GM21360 (cell line): ENCODE results near the gene F5.

Source experiments
- ATAC-seq: cut with Tn5 transposase; IDR thresholded peaks from one replicate; pipeline ENCODE4 v1.9.1; 2021; ENCODE audit warnings: mild to moderate bottlenecking, moderate library complexity; ENCODE audit not compliant: unreplicated experiment

Gene F5

DNA sequence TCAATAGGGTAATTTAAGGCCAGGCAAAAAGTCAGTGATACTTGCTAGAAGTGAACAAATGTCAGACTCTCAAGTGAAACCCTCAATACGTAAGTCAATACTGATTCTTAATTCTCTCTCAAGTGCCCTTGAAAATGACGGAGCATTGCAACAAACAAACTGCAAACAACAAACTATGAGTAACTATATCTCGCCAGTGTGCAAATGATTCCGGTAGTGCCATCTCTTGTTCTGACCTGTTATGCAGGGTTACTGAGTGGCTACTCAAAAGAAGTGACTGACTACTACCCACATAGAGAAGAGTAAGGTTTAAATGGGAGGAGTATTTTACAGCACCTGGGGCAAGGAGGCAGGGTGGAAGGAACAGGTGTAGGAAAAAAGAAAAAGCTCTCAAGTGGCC is 102.2 kb downstream of the F5 start:
- no peak for ATAC-seq

DNA sequence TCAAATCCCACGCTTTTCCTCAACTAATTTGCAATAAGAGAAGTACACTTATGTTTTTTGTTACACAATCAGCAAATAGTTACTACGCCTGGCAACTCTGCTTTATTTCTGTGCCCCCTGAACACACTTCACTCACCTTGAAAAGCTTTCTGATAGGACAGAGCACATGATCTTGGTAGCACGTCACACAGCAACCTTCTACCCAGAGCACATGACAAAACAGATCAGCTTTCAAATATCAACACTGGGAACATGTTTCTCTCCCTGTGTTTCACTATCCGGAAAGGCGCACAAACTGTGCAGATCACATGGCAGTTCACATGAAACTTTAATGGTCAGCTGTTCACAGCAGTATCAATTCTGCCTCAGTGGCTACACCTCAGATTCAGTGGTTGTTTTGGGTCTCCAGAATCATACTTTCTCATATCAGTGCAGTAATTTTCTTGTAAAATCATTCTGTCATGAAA is 102.7 kb downstream of the F5 start:
- ATAC-seq: no peak

DNA sequence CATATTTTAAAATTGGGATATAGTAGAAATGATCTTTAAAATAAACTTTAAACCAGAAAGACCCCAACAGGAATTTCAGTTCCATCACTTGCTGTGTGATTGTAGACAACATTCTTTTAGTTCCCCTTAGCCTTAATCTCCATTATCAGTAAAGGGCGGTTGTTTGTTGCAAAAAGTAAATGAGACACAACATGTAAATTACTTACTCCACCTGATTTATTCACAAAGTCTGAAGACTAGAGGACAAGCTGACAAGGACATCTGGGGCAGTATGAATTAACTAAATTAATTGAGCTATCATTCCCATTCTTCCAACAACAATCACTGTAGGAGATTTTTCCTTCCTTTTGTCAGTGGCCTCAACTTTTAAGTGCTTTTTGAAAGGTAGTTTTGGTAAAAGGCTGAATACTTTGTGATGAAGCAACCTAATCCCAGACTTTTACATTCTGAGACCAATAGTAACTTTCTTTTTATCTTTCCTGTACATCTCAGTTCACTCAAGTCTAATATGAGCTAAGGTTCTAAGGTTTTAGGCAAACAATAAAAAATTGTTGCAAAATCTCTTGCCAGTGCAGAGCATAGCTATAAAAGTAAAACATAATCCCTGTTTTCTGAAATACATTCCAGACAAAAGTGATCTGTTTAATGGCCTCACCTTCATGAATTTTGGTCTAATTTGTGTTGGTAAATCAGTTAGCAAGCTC is 106.8 kb downstream of the F5 start:
- ATAC-seq: no peak

DNA sequence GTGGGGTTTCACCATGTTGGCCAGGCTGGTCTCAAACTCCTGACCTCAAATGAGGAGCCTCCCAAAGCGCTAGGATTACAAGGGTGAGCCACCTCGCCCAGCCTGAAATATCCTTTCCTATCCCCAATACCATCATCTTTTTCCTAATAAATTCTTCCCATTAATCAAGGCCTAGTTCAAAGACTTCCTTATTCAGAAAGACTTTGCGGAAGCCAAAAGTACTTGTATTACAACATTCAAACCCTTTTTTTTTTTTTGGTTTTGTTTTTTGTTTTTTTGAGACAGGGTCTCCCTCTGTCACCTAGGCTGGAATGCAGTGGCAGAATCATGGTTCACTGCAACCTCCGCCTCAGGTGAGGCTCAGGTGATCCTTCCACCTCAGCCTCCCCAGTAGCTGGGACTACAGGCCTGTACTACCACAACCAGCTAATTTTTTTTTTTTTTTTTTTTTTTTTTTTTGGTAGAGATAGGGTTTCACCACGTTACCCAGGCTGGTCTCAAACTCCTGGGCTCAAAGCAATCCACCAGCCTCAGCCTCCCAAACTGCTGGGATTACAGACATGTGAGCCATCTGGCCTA is 108.1 kb downstream of the F5 start:
- no peak for ATAC-seq

DNA sequence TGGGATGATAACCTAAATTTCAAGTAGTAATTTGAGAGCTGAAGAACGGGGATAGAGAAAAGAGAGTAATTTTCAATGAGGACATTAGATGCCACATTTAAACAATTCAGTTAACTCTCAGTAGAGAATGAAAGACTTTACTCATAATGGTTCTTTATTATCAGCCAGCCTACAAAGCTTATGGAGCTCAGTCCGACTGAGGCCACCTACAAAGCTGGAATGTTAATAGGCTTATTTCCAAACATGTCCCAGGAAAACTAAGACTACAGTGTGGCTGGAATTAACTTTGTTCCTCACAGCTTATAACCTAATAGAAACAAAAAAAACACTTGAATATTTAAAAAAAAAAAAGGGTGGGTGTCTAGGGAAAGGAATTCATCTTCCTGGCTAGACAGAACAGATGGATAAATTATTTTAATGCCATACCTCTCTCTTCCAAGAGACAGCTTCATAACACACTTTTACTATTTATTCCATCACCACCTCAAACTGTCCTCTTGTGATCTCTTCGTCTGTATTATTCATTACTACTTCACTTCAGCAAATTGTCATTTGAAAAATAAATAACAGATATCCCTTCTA is 110.4 kb downstream of the F5 start:
- ATAC-seq: no peak

DNA sequence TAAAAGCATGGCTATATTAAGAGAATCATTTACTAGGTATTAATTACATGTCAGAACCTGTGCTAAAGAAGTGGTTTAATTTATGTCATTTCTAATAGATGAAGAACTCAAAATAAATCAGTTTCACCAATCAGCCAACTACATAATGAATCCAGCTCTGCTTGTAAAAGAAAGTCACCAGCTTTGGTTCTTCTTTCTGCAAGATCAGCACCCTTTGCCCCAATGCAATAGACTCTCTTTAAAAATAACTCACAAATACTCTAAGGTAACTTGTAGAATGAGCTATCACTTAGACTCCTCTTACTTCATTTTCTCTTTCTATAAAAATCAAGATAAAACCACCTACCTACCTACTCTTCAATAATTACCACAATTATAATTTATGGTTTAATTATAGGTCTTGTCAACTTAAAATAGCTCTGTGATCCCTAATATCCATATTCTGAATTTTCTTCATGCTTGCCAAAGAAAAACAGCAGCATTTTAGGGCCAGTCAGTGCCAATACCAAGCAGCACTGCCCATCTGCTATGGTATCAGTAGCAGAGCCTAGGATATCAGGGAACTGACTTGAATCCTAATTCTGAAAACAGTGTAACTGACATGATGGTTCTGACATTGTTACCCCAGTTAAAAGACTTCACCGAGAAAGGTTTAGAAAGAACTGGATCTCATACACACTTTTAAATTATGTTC is 111.8 kb downstream of the F5 start:
- no peak for ATAC-seq

DNA sequence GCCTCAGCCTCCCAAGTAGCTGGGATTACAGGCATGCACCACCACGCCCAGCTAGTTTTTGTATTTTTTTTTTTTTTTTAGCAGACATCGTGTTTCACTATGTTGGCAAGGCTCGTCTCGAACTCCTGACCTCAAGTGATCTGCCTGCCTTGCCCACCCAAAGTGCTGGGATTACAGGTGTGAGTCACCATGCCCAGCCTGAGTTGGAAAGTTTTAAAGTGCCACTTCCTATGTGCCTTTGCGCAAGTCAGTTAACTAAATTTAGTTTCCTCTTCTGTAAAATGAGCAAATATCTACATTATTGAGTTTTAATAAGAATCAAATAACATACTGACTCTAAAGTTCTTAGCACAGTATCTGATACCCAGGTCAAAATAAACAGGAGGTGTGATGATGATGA is 112.9 kb downstream of the F5 start:
- ATAC-seq: no peak

DNA sequence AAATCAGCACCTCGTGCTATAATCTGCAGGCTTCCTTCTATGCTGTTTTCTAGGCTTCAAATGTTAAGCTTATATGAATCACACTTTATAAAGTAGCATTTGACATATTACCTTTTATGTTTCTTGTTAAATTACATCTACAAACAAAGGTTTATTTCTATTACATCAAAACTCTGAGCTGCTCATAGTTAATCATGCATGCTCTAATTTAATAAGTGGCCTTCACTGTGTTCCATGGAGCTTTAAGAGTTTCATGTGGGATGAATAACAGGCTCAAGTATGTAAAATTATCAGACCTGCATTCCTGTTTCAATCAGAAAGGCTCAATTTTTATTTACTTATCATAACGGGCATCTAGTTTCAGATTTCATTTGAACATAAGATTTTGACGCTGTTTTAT is 113.5 kb downstream of the F5 start:
- ATAC-seq: no peak

DNA sequence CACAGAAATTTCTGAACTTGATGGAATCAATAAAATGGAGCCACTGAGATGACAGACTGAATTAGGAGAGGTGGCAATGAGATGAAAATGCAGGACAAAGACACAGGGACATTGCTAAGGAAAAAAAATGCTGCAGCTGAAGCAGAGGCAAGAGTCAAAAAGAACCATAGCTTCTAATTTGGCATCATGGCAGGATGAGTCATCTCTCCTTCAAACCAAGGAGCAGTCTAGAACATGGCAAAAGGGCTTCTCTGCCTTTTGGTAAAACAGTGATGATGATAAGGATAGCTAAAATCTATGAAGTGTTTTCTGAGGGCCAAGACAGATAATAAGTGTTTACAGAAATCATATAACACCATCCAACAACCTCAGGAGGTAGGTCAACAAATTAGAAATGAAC is 117.3 kb downstream of the F5 start:
- no peak for ATAC-seq

DNA sequence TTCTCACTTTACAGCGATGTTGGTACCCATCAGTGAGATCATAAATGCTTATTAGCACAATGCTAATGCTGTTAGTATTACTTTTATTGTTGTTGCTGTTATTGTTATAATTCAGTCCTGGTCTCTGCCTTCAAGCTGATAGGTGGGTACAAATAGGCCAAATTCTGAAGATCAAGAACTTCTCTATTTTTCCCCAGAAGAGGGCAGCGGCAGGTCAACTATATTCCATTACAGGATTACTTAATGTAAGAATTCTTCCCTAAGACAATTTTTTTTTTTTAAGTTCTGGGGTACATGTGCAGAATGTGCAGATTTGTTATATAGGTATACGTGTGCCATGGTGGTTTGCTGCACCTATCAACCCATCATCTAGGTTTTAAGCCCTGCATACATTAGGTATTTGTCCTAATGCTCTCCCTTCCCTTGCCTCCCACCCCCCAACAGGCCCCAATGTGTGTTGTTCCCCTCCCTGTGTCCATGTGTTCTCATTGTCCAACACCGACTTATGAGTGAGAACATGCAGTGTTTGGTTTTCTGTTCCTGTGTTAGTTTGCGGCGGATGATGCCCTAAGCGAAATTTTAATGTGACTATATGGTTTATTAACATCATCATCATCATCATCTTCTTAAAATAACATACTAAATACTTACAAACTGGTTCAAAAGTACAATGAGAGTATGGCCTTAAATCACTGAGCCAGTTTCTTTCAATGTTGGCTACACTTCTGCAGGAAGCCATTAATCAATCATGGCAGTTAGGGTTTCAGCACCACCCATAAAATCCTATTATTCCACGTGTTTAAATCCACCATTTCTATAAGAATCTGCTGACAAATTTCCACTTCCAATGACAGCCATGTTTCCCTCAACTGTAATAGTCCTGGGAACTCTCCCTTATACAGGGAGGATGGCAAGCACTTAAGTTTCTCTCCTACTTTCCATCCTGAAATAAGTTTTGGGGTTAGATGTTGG is 119.7 kb downstream of the F5 start:
- no peak for ATAC-seq

DNA sequence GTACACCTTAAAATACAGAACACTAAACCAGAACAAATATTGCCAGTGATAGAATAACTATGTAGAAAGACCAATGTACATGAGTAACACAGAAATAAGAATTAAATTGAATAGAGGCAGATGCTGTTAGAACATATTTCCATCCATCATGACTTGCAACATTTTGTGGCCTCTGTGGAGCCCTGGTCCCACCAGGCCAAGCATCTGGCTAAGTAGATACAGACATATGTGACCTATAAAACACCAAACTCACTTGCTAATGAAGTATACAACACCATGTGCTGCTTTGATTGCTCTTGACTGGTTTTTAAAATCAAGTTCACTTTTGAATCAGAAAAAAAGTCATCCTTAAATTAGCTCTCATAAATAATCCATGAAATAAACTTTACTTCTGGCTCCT is 121.0 kb downstream of the F5 start:
- ATAC-seq: no peak
